AG10803 (cell line): ENCODE measurements around the gene DIAPH3.

Source experiments
- DNase-seq: peaks from one replicate; pipeline ENCODE4 v3.0.0; 2010; ENCODE audit warnings: low read depth
- H3K4me3 ChIP-seq: 2 replicates; pipeline ENCODE4 v1.5.1; 2011; ENCODE audit warnings: mild to moderate bottlenecking, low read length, control low read depth
- TF ChIP-seq, protein P1 (sequence below): conservative IDR thresholded peaks from 2 replicates; pipeline ENCODE4 v1.5.1; 2011; ENCODE audit warnings: mild to moderate bottlenecking, low read length, control low read depth, inconsistent platforms

DIAPH3 gene

DNA sequence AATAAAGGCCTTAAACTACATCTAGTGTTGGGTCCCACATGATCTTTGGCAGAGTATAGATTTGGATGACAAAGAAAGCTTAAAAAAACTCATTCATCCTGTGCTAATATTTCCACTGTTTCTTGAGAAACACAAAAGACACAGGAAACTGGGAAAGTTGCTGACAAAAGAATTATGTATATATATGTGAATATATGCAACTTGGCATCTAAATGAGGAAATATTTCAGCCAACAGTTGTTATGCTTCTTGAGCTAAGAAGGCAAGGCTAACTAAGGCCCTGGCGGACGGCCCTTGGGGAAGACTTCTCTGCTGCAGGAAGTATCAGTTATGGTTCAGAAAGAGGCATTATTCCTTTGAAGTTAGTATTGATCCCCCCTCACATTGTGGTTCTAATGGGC lies 491.8 kb downstream of the DIAPH3 start:
- TF ChIP-seq, protein P1, sequence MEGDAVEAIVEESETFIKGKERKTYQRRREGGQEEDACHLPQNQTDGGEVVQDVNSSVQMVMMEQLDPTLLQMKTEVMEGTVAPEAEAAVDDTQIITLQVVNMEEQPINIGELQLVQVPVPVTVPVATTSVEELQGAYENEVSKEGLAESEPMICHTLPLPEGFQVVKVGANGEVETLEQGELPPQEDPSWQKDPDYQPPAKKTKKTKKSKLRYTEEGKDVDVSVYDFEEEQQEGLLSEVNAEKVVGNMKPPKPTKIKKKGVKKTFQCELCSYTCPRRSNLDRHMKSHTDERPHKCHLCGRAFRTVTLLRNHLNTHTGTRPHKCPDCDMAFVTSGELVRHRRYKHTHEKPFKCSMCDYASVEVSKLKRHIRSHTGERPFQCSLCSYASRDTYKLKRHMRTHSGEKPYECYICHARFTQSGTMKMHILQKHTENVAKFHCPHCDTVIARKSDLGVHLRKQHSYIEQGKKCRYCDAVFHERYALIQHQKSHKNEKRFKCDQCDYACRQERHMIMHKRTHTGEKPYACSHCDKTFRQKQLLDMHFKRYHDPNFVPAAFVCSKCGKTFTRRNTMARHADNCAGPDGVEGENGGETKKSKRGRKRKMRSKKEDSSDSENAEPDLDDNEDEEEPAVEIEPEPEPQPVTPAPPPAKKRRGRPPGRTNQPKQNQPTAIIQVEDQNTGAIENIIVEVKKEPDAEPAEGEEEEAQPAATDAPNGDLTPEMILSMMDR, result no peak
- no peak for DNase-seq
- H3K4me3 ChIP-seq, result no peak overlapping the region

DNA sequence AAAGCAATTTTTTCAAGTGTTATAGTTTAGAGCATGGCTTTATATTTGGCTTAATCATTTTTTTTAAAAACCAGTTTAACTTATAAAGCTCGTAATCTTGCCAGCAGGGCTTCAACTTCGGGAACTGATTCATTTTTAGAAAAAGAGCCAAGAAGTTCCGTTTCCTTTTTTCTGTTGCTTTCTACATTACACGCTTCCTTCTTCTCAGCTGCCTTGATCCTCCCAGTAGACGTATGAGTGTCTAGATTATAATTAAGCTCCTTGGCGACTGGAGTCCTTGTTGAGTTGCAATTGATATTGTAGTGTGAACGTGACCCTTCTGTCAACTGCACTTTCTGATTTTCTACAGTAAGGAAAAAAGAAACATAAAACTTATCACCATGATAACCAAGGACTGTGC lies 497.2 kb downstream of the DIAPH3 start:
- TF ChIP-seq, protein P1, result no peak
- no peak overlapping the region for H3K4me3 ChIP-seq
- no peak for DNase-seq

DNA sequence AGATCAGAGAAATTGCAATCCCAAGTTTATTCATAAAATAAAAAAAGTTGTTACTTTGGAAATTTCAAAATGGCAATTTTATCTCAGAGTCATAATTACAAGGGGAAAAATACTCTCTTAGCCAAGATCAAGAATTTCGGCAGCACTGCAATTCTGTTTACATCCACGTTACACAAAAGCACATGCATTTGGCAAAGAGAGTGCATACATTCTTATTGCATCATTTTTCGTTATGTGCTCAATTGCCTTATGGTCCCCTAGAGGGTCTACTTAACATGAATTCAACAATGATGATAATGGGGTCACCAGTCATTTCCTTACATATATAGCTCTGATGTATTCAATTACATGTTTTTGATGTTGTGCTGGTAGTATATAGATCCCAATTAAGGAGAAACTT lies 498.0 kb downstream of the DIAPH3 start:
- DNase-seq, result no peak
- H3K4me3 ChIP-seq, result no peak overlapping the region
- TF ChIP-seq, protein P1, result no peak

DNA sequence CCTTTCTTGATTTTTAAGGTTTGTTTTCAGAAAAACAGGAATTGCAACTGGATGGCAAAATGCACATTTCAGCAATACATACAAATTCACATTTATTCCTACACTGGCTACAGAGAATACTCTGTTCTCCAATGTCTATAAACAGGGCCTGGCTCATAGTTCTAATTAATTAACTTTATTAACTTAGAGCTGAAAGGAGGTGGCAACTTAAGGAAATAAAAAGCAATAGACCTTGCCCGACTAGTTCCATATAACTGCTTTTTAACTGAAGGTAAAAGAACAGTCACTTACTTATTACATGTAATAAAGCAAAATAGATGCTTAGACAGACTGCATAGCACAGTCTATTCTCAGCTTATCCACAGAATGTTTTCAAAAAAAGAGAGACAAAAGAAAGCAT lies 498.5 kb downstream of the DIAPH3 start:
- DNase-seq, result no peak
- no peak overlapping the region for H3K4me3 ChIP-seq
- TF ChIP-seq, protein P1, result no peak

DNA sequence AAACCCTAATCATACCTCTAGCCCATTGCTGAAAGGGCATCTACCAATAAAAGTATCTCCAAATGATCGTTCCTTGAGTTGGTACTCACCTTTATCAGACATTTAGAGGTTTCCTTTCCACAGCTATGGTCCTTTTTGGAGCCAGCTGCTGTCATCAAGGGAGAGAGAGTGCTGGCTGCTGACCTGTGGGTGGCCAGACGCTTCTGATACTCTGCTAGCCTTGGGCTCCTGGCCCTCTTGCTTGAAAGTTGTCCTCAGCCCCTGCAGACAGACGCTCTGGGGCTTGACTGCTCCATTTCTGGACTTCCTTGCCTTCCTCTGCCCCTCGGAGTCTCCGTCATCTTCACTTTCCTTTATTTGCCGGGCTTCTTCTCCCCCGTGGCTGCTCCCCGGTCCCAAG lies 499.1 kb downstream of the DIAPH3 start:
- no peak for DNase-seq
- TF ChIP-seq, protein P1, result no peak
- H3K4me3 ChIP-seq, result no peak overlapping the region

DNA sequence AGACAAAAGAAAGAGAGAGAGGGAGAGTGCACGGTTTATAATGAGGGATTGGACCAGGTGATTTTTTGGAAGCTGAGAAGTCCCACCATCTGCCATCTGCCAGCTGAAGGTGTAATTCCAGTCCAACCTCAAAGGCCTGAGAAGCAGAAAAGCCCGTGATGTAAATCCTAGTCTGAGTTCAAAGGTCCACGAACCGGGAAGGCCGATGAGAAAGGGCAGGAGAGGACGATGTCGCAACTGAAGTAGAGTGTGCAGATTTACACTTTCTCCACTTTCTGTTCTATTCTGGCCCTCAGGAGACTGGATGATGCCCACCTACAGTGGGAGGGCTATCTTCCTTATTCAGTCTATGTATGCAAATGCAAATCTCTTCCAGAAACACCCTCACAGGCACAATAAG lies 500.0 kb downstream of the DIAPH3 start:
- TF ChIP-seq, protein P1, result no peak
- no peak for DNase-seq
- no peak overlapping the region for H3K4me3 ChIP-seq

DNA sequence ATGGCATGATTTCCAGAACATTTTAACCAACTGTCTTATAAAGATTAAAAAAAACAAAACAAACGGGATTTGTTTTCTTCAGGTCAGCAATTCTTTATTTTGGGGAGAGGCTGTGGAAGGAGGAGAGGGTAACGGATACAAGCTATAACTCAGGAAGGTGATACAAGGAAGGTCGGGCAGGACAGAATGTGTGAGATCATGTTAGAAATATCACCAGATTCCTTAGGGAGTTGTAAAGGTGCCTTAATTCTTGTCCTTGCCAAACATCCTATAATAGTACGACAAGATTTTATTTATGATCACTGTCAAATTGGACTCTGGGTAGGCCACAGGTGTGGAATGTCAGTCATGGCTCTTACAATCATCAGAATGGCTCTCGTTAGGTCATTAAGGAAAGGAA lies 503.1 kb downstream of the DIAPH3 start:
- TF ChIP-seq, protein P1, result no peak
- no peak overlapping the region for H3K4me3 ChIP-seq
- no peak for DNase-seq
